ENCODE data around the gene ACACB.

GRCh38 chr12:109299849-109300248 lies 183.5 kb downstream of the ACACB start:
- no peak for TF ChIP-seq CTCF (IDR thresholded peaks at IDR 0.05; ENCODE audit: low read length)
- no peak for TF ChIP-seq EZH2 (IDR thresholded peaks at IDR 0.05; ENCODE audit: borderline replicate concordance, low read length)

Measured in OCI-LY1 (cell line).